Muscle layer of colon (tissue), 2 donors: Measurements from ENCODE around the gene PDCD2L.
"Not testable (repeated sequence)": the region's sequence is repeated elsewhere in the genome, so short reads cannot be mapped to it uniquely, and the experiment has no call there.

Source experiments
- H3K27ac ChIP-seq: one replicate; pipeline ENCODE4 v1.7.0; 2013; ENCODE audit warnings: low read depth, mild to moderate bottlenecking, low read length, moderate library complexity
- H3K27me3 ChIP-seq, 2 donors: one replicate each; pipeline ENCODE4 v1.7.0; 2013; ENCODE audit warnings: low read length in 2 of 2, mild to moderate bottlenecking in 2 of 2; ENCODE audit not compliant: insufficient read depth in 2 of 2, control insufficient read depth in 1 of 2
- H3K36me3 ChIP-seq: one replicate; pipeline ENCODE4 v1.7.0; 2013; ENCODE audit warnings: mild to moderate bottlenecking, low read length; ENCODE audit not compliant: insufficient read depth
- H3K4me1 ChIP-seq: one replicate; pipeline ENCODE4 v1.7.0; 2013; ENCODE audit warnings: mild to moderate bottlenecking, low read length; ENCODE audit not compliant: insufficient read depth
- H3K4me3 ChIP-seq, 2 donors: one replicate each; pipeline ENCODE4 v1.7.0; 2013; ENCODE audit warnings: low read length in 2 of 2, low read depth in 1 of 2, mild to moderate bottlenecking in 1 of 2, moderate library complexity in 1 of 2
- H3K9ac ChIP-seq: one replicate; pipeline ENCODE4 v1.7.0; 2013; ENCODE audit warnings: low read length
- H3K9me3 ChIP-seq: one replicate; pipeline ENCODE4 v1.7.0; 2013; ENCODE audit warnings: mild to moderate bottlenecking, low read length
- donor health status: abdominal sarcoma.
- donor health status: Adenocarcinoma of cecum.

Gene PDCD2L

DNA sequence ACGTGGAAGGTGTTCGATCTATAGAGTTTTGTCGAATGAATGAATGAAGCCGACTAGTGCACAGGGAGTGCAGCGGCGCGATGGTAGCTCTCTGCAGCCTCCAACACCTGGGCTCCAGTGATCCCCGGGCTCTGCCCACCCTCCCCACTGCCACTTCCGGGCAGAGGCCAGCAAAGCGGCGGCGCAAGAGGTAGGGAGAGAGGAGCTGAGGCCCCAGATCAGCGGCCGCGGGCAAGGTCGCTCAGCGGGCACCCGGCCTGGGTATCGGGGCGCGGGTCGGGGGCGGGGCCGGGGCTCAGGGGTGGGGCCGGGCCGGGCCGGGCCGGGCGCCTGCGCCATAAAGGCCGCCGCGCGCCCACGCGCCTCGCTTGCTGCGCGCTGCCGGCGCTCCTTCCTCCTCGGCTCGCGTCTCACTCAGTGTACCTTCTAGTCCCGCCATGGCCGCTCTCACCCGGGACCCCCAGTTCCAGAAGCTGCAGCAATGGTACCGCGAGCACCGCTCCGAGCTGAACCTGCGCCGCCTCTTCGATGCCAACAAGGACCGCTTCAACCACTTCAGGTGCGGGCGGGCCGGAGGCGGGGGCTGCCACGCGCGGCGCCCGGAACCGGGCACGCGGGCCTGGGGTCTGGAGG, 39.3 kb upstream of the PDCD2L start, which contains the start of gene GPI:
GPI (plus strand) TSS at position 367 of the 633 bp plus-strand sequence; CDS start at position 438, 71 bp downstream.
- Histone ChIP-seq H3K27ac (peak within 1 kb of the TSS; percentile 88), H3K9me3 (no peaks in the 10 kb centered on the region), H3K9ac (peak within 1 kb of the TSS; percentile 81), H3K27me3 (no peaks in the 10 kb centered on the region), H3K4me3 (peak within 1 kb of the TSS; percentile 89 to 96), H3K36me3 (peaks cover 33% of the 10 kb centered on the region), H3K4me1 (peaks cover 23% of the 10 kb centered on the region)

DNA sequence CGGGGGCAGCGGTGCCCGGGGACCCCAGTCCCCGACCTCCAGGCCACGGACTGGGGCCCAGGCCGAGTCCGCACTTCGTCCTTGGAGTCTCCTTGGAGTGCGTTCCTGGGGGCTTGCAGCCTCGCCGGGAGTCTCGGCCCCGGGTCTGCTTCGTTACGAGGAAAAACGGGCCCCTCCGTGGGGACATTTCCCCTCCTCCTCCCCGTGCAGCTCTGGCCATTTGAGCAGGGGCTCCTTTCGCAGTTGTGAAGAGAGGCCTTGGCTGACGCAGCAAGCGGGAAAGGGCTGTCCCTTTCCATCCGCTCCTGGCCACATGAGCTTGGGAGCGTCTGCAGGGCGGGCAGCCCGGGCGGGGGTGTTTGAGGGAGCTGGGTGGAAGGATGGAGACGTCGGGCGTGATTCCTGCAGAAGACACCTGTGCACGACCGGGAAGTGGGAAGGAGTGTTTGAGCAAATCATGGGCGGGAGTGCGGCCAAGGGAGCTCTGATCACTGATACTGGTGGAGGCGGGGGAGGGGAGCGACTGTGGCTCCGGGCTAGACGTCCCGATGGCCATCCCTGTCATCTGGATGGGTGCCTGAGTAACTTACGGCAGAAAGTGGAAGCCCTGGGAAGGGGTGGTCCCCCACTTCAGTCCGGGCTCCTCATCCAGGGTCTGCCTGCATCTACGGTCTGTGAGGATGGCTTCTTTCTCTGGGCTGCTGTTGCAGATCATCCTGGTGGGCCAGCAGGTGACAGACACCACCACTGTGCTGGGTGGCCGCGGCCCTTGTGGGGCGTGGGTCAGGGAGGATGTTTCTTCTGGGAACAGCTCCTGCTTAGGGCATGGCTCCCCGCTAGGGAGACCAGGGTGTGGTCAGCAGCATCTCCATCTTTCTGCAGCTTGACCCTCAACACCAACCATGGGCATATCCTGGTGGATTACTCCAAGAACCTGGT, 38.5 kb upstream of the PDCD2L start:
- peak overlapping the region; percentile 81 for H3K9ac ChIP-seq
- peaks cover 40% of the 10 kb centered on the region for H3K36me3 ChIP-seq
- peak overlapping the region; percentile 89 to 96 for H3K4me3 ChIP-seq
- H3K27ac ChIP-seq = peak overlapping the region; percentile 88
- no peaks in the 10 kb centered on the region for H3K9me3 ChIP-seq
- no peaks in the 10 kb centered on the region for H3K27me3 ChIP-seq
- H3K4me1 ChIP-seq = peaks cover 23% of the 10 kb centered on the region

DNA sequence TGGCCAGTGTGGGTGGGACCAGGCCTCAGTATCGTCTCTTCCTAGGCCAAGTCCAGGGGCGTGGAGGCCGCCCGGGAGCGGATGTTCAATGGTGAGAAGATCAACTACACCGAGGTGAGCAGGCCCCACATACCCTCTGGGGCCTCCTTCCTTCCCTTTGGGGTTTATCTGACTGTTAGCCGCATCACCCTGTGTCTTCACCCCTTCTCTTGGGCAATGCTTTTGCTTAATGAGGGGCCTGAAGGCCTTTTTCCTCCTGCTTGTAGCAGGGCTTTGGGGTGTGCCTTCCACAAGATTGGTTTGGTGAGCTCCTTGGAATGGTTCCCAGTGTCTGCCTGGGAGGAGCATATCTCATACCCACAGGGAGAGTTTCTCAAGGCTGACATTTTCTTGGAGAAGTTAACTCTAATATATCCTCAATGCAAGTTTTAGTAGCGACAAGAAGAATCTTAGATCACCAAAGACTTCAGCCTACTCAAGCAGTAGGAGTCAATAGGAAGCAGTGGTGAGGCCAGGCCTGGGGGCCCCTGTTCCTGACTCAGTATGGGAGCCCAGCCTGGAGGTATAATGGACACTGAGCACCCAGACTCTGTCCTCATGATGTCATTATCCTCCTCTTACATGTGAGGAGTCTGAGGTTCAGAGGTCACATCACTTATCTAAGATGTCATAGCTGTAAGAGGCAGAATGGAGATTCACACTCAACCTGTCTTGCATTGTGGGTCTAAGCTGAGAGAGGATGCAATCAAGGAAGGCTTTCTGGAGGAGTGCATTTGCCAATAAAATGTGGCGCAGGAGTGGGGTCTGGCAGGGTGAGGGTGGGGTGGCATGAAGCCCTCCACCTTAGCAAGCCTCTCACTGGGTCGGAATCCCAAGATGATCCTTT, 37.2 kb upstream of the PDCD2L start:
- Histone ChIP-seq H3K4me3 (peak overlapping the region in 1 of 2 donors; percentile 89), H3K27me3 (no peaks in the 10 kb centered on the region), H3K4me1 (peaks cover 23% of the 10 kb centered on the region), H3K9me3 (no peaks in the 10 kb centered on the region), H3K9ac (no peak overlapping the region), H3K27ac (no peak overlapping the region), H3K36me3 (peaks cover 48% of the 10 kb centered on the region)

DNA sequence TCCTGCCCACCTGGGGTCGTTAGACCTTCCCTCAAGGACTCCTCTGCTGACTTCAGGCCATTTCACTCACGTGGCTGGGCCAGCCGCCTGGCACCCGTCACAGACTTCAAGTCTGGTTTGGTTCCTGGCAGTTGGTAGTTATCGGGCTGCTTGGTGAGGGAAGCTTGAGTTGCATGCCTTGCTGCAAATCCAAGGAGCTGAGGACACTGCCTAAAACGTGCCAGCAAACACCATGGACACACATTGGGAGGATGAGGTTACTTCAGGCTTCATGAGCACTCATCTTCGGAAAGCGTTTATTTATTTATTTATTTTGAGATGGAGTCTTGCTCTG, 36.6 kb upstream of the PDCD2L start:
- Histone ChIP-seq H3K9ac (no peak overlapping the region), H3K27ac (no peak overlapping the region), H3K4me1 (peaks cover 23% of the 10 kb centered on the region), H3K4me3 (no peak overlapping the region), H3K36me3 (peaks cover 53% of the 10 kb centered on the region), H3K9me3 (no peaks in the 10 kb centered on the region), H3K27me3 (no peaks in the 10 kb centered on the region)

DNA sequence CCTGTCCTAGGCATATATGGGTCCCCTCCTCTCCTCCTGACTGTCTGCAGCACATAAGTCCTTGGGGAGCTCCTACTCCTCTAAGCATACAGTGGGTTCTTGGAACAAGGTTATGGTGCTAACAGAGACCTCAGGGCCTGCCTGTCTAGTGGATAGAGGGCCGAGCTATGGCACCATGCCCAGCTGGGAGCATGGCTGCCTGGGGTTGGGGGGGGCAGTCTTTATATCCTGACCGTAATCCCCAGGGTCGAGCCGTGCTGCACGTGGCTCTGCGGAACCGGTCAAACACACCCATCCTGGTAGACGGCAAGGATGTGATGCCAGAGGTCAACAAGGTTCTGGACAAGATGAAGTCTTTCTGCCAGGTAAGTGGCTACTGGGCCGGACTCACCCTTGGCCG, 35.9 kb upstream of the PDCD2L start:
- no peak overlapping the region for H3K4me3 ChIP-seq
- no peak overlapping the region for H3K9ac ChIP-seq

DNA sequence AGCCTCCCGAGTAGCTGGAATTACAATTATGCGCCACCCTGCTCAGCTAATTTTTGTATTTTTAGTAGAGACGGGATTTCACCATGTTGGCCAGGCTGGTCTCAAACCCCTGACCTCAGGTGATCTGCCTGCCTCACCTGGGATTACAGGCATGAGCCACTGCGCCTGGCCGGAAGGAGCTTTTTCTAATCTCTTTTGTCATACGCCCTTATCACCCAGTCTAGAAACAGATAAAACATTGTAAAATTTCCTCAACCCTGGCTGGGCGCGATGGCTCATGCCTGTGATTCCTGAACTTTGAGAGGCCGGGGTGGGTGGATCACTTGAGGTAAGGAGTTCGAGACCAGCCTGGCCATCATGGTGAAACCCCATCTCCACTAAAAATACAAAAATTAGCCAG, 35.0 kb upstream of the PDCD2L start:
- not testable (repeated sequence) for H3K9me3 ChIP-seq, H3K9ac ChIP-seq, H3K27ac ChIP-seq, H3K4me3 ChIP-seq, H3K27me3 ChIP-seq
- H3K4me1 ChIP-seq = peaks cover 23% of the 10 kb centered on the region
- H3K36me3 ChIP-seq = peaks cover 53% of the 10 kb centered on the region

More for the DNA sequence above, 35.9 kb upstream of the PDCD2L start:
- Histone ChIP-seq H3K27ac (no peak overlapping the region), H3K9me3 (no peaks in the 10 kb centered on the region), H3K36me3 (peaks cover 53% of the 10 kb centered on the region), H3K27me3 (no peaks in the 10 kb centered on the region), H3K4me1 (peaks cover 23% of the 10 kb centered on the region)

DNA sequence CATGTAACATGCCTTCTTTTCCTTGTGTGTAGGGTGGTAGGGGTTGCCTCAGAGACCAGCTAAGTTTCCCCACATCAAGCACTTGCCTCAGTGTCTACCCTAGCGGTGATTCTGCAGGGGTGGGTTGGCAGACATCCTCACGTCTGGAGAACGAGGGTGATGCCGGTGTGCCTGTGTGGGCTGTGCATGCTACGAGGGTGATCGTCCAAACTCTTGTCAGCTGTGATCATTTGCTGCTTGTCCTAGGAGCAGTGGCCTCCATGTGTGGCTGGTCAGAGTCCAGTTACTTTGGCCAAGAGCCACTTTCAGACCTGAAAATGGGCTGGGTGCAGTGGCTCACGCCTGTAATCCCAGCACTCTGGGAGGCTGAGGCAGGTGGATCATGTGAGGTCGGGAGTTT, 34.1 kb upstream of the PDCD2L start:
- no peak overlapping the region for H3K27ac ChIP-seq
- no peaks in the 10 kb centered on the region for H3K9me3 ChIP-seq
- H3K4me3 ChIP-seq = no peak overlapping the region
- H3K36me3 ChIP-seq = peaks cover 59% of the 10 kb centered on the region
- peaks cover 23% of the 10 kb centered on the region for H3K4me1 ChIP-seq
- H3K9ac ChIP-seq = no peak overlapping the region
- no peaks in the 10 kb centered on the region for H3K27me3 ChIP-seq

DNA sequence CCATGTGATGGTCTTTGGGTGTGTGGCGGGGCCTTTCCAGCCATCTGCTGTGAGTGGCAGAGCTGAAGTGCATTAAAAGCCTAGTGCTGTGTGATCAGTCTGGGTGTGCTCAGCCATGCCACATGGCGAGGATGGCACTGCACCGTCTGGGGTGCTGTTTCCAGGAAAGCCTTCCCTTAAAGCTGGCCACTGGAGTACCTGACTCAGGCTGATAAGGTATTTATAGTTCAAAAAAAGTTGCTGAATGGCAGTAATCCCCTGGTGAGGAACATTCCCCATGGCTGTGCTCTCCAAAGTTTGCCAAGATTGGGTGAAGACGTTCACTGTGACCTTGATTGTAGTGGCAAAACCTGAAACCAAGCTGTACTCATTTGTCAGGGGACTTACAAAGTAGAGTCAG, 33.2 kb upstream of the PDCD2L start:
- Histone ChIP-seq H3K27ac (no peak overlapping the region), H3K9ac (no peak overlapping the region), H3K4me1 (peaks cover 22% of the 10 kb centered on the region), H3K4me3 (no peak overlapping the region), H3K27me3 (no peaks in the 10 kb centered on the region), H3K36me3 (peaks cover 68% of the 10 kb centered on the region), H3K9me3 (no peaks in the 10 kb centered on the region)

DNA sequence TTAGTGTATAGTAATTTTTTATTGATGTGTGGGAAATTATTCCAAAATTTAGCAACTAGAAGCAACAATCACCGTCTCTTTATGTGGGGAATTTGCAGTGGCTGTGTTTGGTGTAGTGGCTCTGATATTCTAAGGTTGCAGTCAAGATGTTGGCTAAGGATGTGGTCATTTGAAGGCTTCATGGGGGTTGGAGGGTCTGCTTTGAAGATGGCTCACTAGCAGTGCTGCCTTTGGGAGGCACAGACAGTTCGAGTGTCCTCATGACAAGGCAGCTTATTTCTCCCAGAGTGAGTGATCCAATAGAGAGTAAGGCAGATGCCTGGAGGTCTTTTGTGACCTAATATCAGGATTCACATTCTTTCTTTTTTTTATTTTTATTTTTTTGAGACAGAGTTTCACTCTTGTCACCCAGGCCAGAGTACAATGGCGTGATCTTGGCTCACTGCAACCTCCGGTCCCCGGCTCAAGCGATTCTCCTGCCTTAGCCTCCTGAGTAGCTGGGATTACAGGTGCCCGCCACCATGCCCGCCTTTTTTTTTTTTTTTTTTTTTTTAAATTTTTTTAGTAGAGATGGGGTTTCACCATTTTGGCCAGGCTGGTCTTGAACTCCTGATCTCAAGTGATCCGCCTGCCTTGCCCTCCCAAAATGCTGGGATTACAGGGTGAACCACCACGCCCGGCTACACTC, 30.5 kb upstream of the PDCD2L start:
- Histone ChIP-seq H3K27me3 (no peaks in the 10 kb centered on the region), H3K27ac (no peak overlapping the region), H3K9ac (no peak overlapping the region), H3K4me3 (no peak overlapping the region), H3K9me3 (no peaks in the 10 kb centered on the region), H3K36me3 (peaks cover 65% of the 10 kb centered on the region), H3K4me1 (no peaks in the 10 kb centered on the region)

DNA sequence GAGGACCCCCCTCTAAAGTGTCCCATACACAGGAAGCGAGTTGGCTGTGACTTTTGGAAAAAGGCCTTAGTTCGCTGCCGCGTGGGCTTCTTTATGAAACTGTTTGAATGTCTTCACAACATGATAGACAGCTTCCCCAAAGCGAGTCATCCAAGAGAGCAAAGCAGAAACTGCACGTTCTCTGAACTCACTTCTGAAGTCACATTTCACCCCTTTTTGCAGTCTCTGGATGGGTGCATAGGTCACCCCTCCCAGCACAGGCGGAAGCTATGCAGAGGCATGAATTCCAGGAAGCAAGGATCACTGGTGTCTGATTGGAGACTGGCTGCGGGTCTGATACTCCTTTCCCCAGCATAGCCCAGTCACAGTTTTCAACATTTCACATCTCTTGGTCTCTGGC, 28.6 kb upstream of the PDCD2L start:
- H3K27me3 ChIP-seq = no peaks in the 10 kb centered on the region
- H3K4me3 ChIP-seq = no peak overlapping the region
- no peaks in the 10 kb centered on the region for H3K4me1 ChIP-seq
- peaks cover 64% of the 10 kb centered on the region for H3K36me3 ChIP-seq
- H3K9ac ChIP-seq = no peak overlapping the region
- H3K9me3 ChIP-seq = no peaks in the 10 kb centered on the region
- no peak overlapping the region for H3K27ac ChIP-seq
